ENCODE data around the gene ZNF789. TPM values are rescaled to one million over a fixed set of nuclear protein-coding genes. Genes with fewer than 3 reads are reported as not detected.

The ZNF789 gene
- total RNA-seq (2022; extraction: Qiagen RNA extraction; ENCODE audit: low read depth), result 7.0 to 9.3 TPM (median 8.2 TPM) in 5 replicates

GRCh38 chr7:99472561-99473314 lies at the start of gene ZNF789:
TSS of gene ZNF789 (plus strand) at chr7:99472890. CDS start at chr7:99476457, 3,567 bp downstream.

GRCh38 chr7:99438573-99439480 lies 33.9 kb upstream of the ZNF789 start, which contains the start of the genes CPSF4 and PTCD1:
TSS of gene CPSF4 (plus strand) at chr7:99438943. CDS start at chr7:99439083, 140 bp downstream.
TSS of gene PTCD1 (minus strand) at chr7:99438798. CDS start at chr7:99435242, 3,556 bp downstream.

DNA sequence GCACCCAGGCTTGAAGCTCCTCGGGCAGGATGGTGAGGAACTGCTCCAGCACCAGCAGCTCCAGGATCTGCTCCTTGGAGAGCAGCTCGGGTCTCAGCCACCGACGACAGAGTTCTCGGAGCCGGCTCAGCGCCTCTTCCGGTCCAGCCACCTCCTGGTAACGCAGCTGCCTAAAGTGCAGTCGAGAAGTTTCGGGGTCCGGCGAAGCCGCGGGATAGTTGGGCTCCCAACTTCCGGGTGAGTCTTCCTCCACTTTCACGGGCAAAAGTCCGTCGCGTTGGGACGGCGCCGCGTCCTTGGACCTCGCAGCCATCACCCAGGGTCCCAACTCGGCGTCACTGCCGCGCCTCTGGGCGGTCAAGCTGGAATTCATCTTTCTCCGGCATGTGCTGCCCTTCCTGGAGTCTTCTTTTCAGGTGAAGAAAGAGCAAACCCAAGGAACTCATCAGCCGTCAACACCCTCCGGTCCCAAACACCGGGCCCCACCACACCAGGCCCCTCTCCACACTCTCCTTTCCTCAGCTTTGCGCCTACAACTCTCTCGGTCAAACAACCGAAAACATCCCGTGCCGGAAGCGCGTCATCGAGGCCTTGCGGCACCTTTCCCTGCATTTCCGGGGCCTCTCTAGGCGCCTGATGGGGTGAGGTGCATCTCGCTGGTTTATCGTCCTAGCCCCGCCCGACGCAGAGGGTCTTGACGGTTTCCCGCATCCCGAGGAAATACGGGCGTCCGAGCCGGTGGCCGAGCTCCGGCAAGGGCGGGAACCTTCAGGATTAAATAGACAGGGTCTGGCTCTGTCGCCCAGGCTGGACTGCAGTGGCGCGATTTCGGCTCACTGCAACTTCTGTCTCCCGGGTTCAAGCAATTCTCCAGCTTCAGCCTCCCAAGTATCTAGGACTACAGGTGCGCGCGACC lies 27.3 kb downstream of the ZNF789 start, which contains the start of gene ZNF394:
TSS of gene ZNF394 (minus strand) at position 561 of the 916 bp plus-strand sequence. CDS start at position 373, 188 bp downstream.

GRCh38 chr7:99504603-99505323 lies 32.1 kb downstream of the ZNF789 start, which contains the start of gene ZKSCAN5:
TSS of gene ZKSCAN5 (plus strand) at chr7:99504662. CDS start at chr7:99506045, 1,383 bp downstream.

Other genes starting within 250 kb of the ZNF789 start
- gene MYH16, start 200.1 kb upstream of the ZNF789 start, total RNA-seq (2022; extraction: Qiagen RNA extraction; ENCODE audit: low read depth), result 0.27 to 1.2 TPM (median 0.74 TPM) in 5 replicates
- 128 to 138 TPM (median 129 TPM) in 5 replicates for gene ARPC1A, start 147.0 kb upstream of the ZNF789 start, total RNA-seq (2022; extraction: Qiagen RNA extraction; ENCODE audit: low read depth)
- gene ARPC1B, start 98.2 kb upstream of the ZNF789 start, total RNA-seq (2022; extraction: Qiagen RNA extraction; ENCODE audit: low read depth), result 233 to 306 TPM (median 289 TPM) in 5 replicates
- gene PDAP1, start 64.3 kb upstream of the ZNF789 start, total RNA-seq (2022; extraction: Qiagen RNA extraction; ENCODE audit: low read depth), result 174 to 231 TPM (median 186 TPM) in 5 replicates
- 133 to 189 TPM (median 141 TPM) in 5 replicates for gene BUD31, start 63.9 kb upstream of the ZNF789 start, total RNA-seq (2022; extraction: Qiagen RNA extraction; ENCODE audit: low read depth)
- gene PTCD1, start 34.1 kb upstream of the ZNF789 start, total RNA-seq (2022; extraction: Qiagen RNA extraction; ENCODE audit: low read depth), result 5.2 to 8.7 TPM (median 7.5 TPM) in 5 replicates
- 30.1 to 48.2 TPM (median 44.5 TPM) in 5 replicates for gene CPSF4, start 33.9 kb upstream of the ZNF789 start, total RNA-seq (2022; extraction: Qiagen RNA extraction; ENCODE audit: low read depth)
- gene ATP5MF, start 6.7 kb upstream of the ZNF789 start, total RNA-seq (2022; extraction: Qiagen RNA extraction; ENCODE audit: low read depth), result 808 to 1,607 TPM (median 884 TPM) in 5 replicates
- gene ZNF394, start 27.4 kb downstream of the ZNF789 start, total RNA-seq (2022; extraction: Qiagen RNA extraction; ENCODE audit: low read depth), result 15.4 to 20.0 TPM (median 18.8 TPM) in 5 replicates
- gene ZKSCAN5, start 31.8 kb downstream of the ZNF789 start, total RNA-seq (2022; extraction: Qiagen RNA extraction; ENCODE audit: low read depth), result 9.1 to 10.4 TPM (median 10.1 TPM) in 5 replicates
- 4.2 to 6.9 TPM (median 6.8 TPM) in 5 replicates for gene FAM200A, start 79.2 kb downstream of the ZNF789 start, total RNA-seq (2022; extraction: Qiagen RNA extraction; ENCODE audit: low read depth)
- gene ZNF655, start 85.8 kb downstream of the ZNF789 start, total RNA-seq (2022; extraction: Qiagen RNA extraction; ENCODE audit: low read depth), result 47.7 to 58.6 TPM (median 53.0 TPM) in 5 replicates
- gene TMEM225B, start 125.4 kb downstream of the ZNF789 start, total RNA-seq (2022; extraction: Qiagen RNA extraction; ENCODE audit: low read depth), result 0.75 to 1.4 TPM (median 0.92 TPM) in 5 replicates
- gene ZSCAN25, start 144.1 kb downstream of the ZNF789 start, total RNA-seq (2022; extraction: Qiagen RNA extraction; ENCODE audit: low read depth), result 6.8 to 9.7 TPM (median 9.3 TPM) in 5 replicates
- 1.1 to 2.0 TPM (median 1.8 TPM) in 5 replicates for gene CYP3A5, start 207.1 kb downstream of the ZNF789 start, total RNA-seq (2022; extraction: Qiagen RNA extraction; ENCODE audit: low read depth)

All from A549 treated with ZK216348 at 1 μM for 4 hours (cell line).